ENCODE results near the gene TST.

Gene TST

GRCh38 chr22:37019309-37020191 lies at the start of gene TST, which contains the start of gene MPST:
Gene TST (minus strand): TSS chr22:37019447. CDS start chr22:37018732, 715 bp downstream.
Gene MPST (plus strand): TSS chr22:37019742. CDS start chr22:37019837, 95 bp downstream.
- peak; percentile 33 for DNase-seq

GRCh38 chr22:37068859-37069258 lies 49.6 kb upstream of the TST start:
- DNase-seq, result no peak

- DNase-seq, result no peak
Measured at GRCh38 chr22:37067428-37067827, 48.2 kb upstream of the TST start.

GRCh38 chr22:37065961-37066360 lies 46.7 kb upstream of the TST start:
- DNase-seq, result no peak

GRCh38 chr22:37065180-37065579 lies 45.9 kb upstream of the TST start:
- no peak for DNase-seq

GRCh38 chr22:37064553-37064952 lies 45.3 kb upstream of the TST start:
- DNase-seq, result no peak

- DNase-seq, result no peak
Measured at GRCh38 chr22:37063431-37064420, 44.5 kb upstream of the TST start.

- no peak for DNase-seq
Measured at GRCh38 chr22:37062702-37063381, 43.6 kb upstream of the TST start.

- no peak for DNase-seq
Measured at GRCh38 chr22:37062376-37062675, 43.1 kb upstream of the TST start.

GRCh38 chr22:37061611-37062375 lies 42.5 kb upstream of the TST start:
- no peak for DNase-seq

GRCh38 chr22:37060801-37061610 lies 41.8 kb upstream of the TST start:
- no peak for DNase-seq

GRCh38 chr22:37059876-37060449 lies 40.7 kb upstream of the TST start:
- DNase-seq, result no peak

GRCh38 chr22:37058917-37059701 lies 39.9 kb upstream of the TST start:
- DNase-seq, result no peak

GRCh38 chr22:37057796-37058510 lies 38.7 kb upstream of the TST start:
- no peak for DNase-seq

- no peak for DNase-seq
Measured at GRCh38 chr22:37057226-37057625, 38.0 kb upstream of the TST start.

GRCh38 chr22:37056246-37056645 lies 37.0 kb upstream of the TST start:
- no peak for DNase-seq

- no peak for DNase-seq
Measured at GRCh38 chr22:37054600-37055365, 35.5 kb upstream of the TST start.

GRCh38 chr22:37054056-37054395 lies 34.8 kb upstream of the TST start:
- DNase-seq, result no peak
